Nephron (organoid): Measurements from ENCODE around the gene NAA25.

ENCODE experiments used
- H3K27ac Mint-ChIP-seq, 3 experiments: 2 replicates each; pipeline ENCODE4 v1.8.0; 2020; ENCODE audit warnings: mixed read lengths in 3 of 3, mild to moderate bottlenecking in 2 of 3, moderate library complexity in 1 of 3
- H3K27me3 Mint-ChIP-seq: 2 replicates; pipeline ENCODE4 v1.8.0; 2021; ENCODE audit warnings: low read depth, mild to moderate bottlenecking, moderate library complexity, mixed read lengths
- H3K36me3 Mint-ChIP-seq: 2 replicates; pipeline ENCODE4 v1.8.0; 2020; ENCODE audit warnings: low read depth, mixed read lengths
- H3K4me1 Mint-ChIP-seq: 2 replicates; pipeline ENCODE4 v1.8.0; 2020; ENCODE audit warnings: mixed read lengths
- H3K4me3 Mint-ChIP-seq, 3 experiments: 2 replicates each; pipeline ENCODE4 v1.8.0; 2020; ENCODE audit warnings: mild to moderate bottlenecking in 3 of 3, mixed read lengths in 3 of 3, moderate library complexity in 2 of 3
- H3K9me3 Mint-ChIP-seq: 2 replicates; pipeline ENCODE4 v1.8.0; 2020; ENCODE audit warnings: mixed read lengths
- TF ChIP-seq, protein P1 (sequence below), 3 experiments: fragments of 200-600 bp; sonication (generic); IDR thresholded peaks; one replicate each; pipeline ENCODE4 v1.5.0; 2021; ENCODE audit warnings: antibody characterized with exemption in 3 of 3; ENCODE audit not compliant: unreplicated experiment in 3 of 3

The NAA25 gene

DNA sequence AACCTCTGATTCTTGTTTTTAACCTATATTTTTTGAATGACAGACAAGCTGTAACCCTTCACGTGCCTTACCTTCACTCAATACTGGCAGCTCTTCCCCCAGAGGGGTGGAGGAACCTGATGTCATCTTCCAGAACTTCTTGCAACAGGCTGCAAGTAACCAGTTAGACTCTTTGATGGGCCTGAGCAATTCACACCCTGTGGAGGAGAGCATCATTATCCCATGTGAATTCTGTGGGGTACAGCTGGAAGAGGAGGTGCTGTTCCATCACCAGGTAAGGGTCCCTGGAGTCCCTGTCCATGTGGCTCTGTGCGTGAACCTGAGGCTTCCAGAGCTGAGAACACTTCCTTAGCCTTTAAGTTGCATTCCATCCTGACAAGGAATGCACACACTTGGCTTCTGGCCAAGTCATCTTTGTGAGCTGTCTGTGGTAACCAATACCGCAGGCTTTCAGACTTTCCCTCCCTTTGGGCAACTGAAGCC is 39.5 kb upstream of the NAA25 start:
- Mint-ChIP-seq H3K9me3 (no peaks in the 10 kb centered on the region), H3K27ac (peak overlapping the region in 1 of 3 experiments; percentile 73), H3K27me3 (no peaks in the 10 kb centered on the region), H3K36me3 (peaks cover 61% of the 10 kb centered on the region), H3K4me1 (no peaks in the 10 kb centered on the region), H3K4me3 (no peak overlapping the region)
- TF ChIP-seq, protein P1, sequence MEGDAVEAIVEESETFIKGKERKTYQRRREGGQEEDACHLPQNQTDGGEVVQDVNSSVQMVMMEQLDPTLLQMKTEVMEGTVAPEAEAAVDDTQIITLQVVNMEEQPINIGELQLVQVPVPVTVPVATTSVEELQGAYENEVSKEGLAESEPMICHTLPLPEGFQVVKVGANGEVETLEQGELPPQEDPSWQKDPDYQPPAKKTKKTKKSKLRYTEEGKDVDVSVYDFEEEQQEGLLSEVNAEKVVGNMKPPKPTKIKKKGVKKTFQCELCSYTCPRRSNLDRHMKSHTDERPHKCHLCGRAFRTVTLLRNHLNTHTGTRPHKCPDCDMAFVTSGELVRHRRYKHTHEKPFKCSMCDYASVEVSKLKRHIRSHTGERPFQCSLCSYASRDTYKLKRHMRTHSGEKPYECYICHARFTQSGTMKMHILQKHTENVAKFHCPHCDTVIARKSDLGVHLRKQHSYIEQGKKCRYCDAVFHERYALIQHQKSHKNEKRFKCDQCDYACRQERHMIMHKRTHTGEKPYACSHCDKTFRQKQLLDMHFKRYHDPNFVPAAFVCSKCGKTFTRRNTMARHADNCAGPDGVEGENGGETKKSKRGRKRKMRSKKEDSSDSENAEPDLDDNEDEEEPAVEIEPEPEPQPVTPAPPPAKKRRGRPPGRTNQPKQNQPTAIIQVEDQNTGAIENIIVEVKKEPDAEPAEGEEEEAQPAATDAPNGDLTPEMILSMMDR (IDR thresholded peaks at IDR 0.05; ENCODE audit: unreplicated experiment in 3 of 3): no peak

GRCh38 chr12:112146123-112146522 is 37.5 kb upstream of the NAA25 start:
- Mint-ChIP-seq H3K4me3 (no peak overlapping the region), H3K27me3 (no peaks in the 10 kb centered on the region), H3K4me1 (no peaks in the 10 kb centered on the region), H3K9me3 (no peaks in the 10 kb centered on the region), H3K27ac (no peak overlapping the region), H3K36me3 (peaks cover 56% of the 10 kb centered on the region)
- TF ChIP-seq, protein P1 (IDR thresholded peaks at IDR 0.05; ENCODE audit: unreplicated experiment in 3 of 3): no peak

GRCh38 chr12:112140728-112141127 is 32.1 kb upstream of the NAA25 start:
- peaks cover 45% of the 10 kb centered on the region for H3K36me3 Mint-ChIP-seq
- no peaks in the 10 kb centered on the region for H3K9me3 Mint-ChIP-seq
- no peak overlapping the region for H3K27ac Mint-ChIP-seq
- H3K4me3 Mint-ChIP-seq: no peak overlapping the region
- H3K27me3 Mint-ChIP-seq: peaks cover 3% of the 10 kb centered on the region
- H3K4me1 Mint-ChIP-seq: no peaks in the 10 kb centered on the region
- TF ChIP-seq, protein P1 (IDR thresholded peaks at IDR 0.05; ENCODE audit: unreplicated experiment in 3 of 3): no peak

- H3K27me3 Mint-ChIP-seq: no peaks in the 10 kb centered on the region
- no peaks in the 10 kb centered on the region for H3K4me1 Mint-ChIP-seq
- H3K4me3 Mint-ChIP-seq: no peak overlapping the region
- no peak overlapping the region for H3K27ac Mint-ChIP-seq
- H3K36me3 Mint-ChIP-seq: peaks cover 16% of the 10 kb centered on the region
- no peaks in the 10 kb centered on the region for H3K9me3 Mint-ChIP-seq
- TF ChIP-seq, protein P1 (IDR thresholded peaks at IDR 0.05; ENCODE audit: unreplicated experiment in 3 of 3): no peak
Measured at GRCh38 chr12:112134731-112135130, 26.1 kb upstream of the NAA25 start.

GRCh38 chr12:112133418-112133817 is 24.8 kb upstream of the NAA25 start:
- Mint-ChIP-seq H3K27ac (no peak overlapping the region), H3K27me3 (no peaks in the 10 kb centered on the region), H3K36me3 (peaks cover 13% of the 10 kb centered on the region)

DNA sequence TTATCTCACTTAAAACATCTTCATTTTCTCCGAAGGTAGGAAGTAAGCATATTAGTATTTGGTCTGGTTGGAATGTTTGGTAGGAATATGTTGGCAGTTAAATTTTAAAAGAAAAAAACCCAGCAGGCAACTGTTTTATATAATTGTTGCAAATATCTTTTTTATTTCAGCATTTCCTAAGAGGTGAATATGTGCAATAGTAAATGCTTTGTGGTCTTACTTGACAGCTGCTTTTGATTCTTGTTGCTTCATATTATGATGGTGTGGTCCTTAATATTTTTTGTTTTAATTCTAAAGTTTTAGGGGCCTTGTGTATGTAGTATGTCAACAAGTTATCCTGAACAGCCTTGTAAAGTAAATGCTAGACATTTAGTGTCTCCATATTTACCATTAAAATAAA is 23.1 kb upstream of the NAA25 start:
- Mint-ChIP-seq H3K4me3 (no peak overlapping the region), H3K27ac (no peak overlapping the region), H3K27me3 (no peaks in the 10 kb centered on the region), H3K9me3 (no peaks in the 10 kb centered on the region), H3K36me3 (peaks cover 11% of the 10 kb centered on the region), H3K4me1 (peaks cover 7% of the 10 kb centered on the region)
- TF ChIP-seq, protein P1 (IDR thresholded peaks at IDR 0.05; ENCODE audit: unreplicated experiment in 3 of 3): no peak

More at GRCh38 chr12:112133418-112133817, 24.8 kb upstream of the NAA25 start:
- no peaks in the 10 kb centered on the region for H3K4me1 Mint-ChIP-seq
- TF ChIP-seq, protein P1 (IDR thresholded peaks at IDR 0.05; ENCODE audit: unreplicated experiment in 3 of 3): no peak
- H3K9me3 Mint-ChIP-seq: no peaks in the 10 kb centered on the region
- H3K4me3 Mint-ChIP-seq: no peak overlapping the region
